Fibroblast of mammary gland (primary cell): ENCODE data around the gene GREM1.

Experiments
- DNase-seq: peaks from one replicate; pipeline ENCODE4 v3.0.0-alpha.2; 2010; ENCODE audit warnings: low read depth
- H3K4me3 ChIP-seq: 2 replicates; pipeline ENCODE4 v1.5.1; 2011; ENCODE audit warnings: low read depth, mild to moderate bottlenecking, low read length, moderate library complexity; ENCODE audit not compliant: control insufficient read depth
- CTCF ChIP-seq: conservative IDR thresholded peaks from 2 replicates; pipeline ENCODE4 v1.5.1; 2011; ENCODE audit warnings: low read depth, low read length, inconsistent platforms; ENCODE audit not compliant: control insufficient read depth, insufficient read depth

GREM1 gene

GRCh38 chr15:32683906-32684584 lies 33.8 kb upstream of the GREM1 start:
- H3K4me3 ChIP-seq = no peak overlapping the region
- peak; percentile 98 for DNase-seq

GRCh38 chr15:32685576-32685975 lies 32.2 kb upstream of the GREM1 start:
- H3K4me3 ChIP-seq = no peak overlapping the region
- peak; percentile 87 for DNase-seq
- no peak for TF ChIP-seq CTCF

More at GRCh38 chr15:32683906-32684584, 33.8 kb upstream of the GREM1 start:
- no peak for TF ChIP-seq CTCF

GRCh38 chr15:32687556-32687955 lies 30.2 kb upstream of the GREM1 start:
- no peak overlapping the region for H3K4me3 ChIP-seq
- no peak for TF ChIP-seq CTCF
- DNase-seq = peak; percentile 65

- H3K4me3 ChIP-seq = no peak overlapping the region
- TF ChIP-seq CTCF = no peak
- peak; percentile 51 for DNase-seq
These were observed 29.6 kb upstream of the GREM1 start for GRCh38 chr15:32688151-32688639.

- no peak for TF ChIP-seq CTCF
- DNase-seq = no peak
- H3K4me3 ChIP-seq = no peak overlapping the region
These were observed 26.7 kb upstream of the GREM1 start for GRCh38 chr15:32690941-32691688.

GRCh38 chr15:32691689-32692038 lies 26.1 kb upstream of the GREM1 start:
- no peak for TF ChIP-seq CTCF
- no peak for DNase-seq
- H3K4me3 ChIP-seq = no peak overlapping the region
